IMR-90 (cell line): ENCODE data around the gene IRGQ. TPM values are rescaled to one million over a fixed set of nuclear protein-coding genes. Genes with fewer than 3 reads are reported as not detected.

Experiments
- ATAC-seq: fragments of 200-7000 bp; cut with Tn5 transposase; 2 replicates; pipeline ENCODE4 v1.9.1; 2020; ENCODE audit warnings: low read depth, mild to moderate bottlenecking, moderate library complexity
- BruUV-seq: library from RNA; stranded (reverse); fragments of 400-500 nt; replicated peaks from 2 replicates; lab custom pipeline; 2021; lab: Mats Ljungman, UMichigan
- CTCF ChIA-PET: fragments of 300-600 bp; formaldehyde crosslinking; extraction: SDS; loops from one replicate; lab custom pipeline; 2021; ENCODE audit warnings: antibody characterized with exemption; lab: Yijun Ruan, JAX
- POLR2A ChIA-PET: fragments of 300-600 bp; sonication (Branson Sonifier 250); formaldehyde crosslinking; loops from one replicate; lab custom pipeline; 2022; ENCODE audit warnings: antibody characterized with exemption; ENCODE audit not compliant: unreplicated experiment; lab: Charles Lee
- DNase-seq: peaks from one replicate; pipeline ENCODE4 v3.0.0; 2013
- H2AFZ ChIP-seq: replicated peaks from 2 replicates; pipeline ENCODE3; 2013; ENCODE audit warnings: low read length, mild to moderate bottlenecking; ENCODE audit not compliant: poor library complexity
- H2AK5ac ChIP-seq: 2 replicates; pipeline ENCODE4 v1.6.1; 2013; ENCODE audit warnings: low read depth, low read length, inconsistent platforms
- H2AK9ac ChIP-seq: replicated peaks from 2 replicates; pipeline ENCODE3; 2013; ENCODE audit warnings: mild to moderate bottlenecking, low read depth, low read length, moderate library complexity; ENCODE audit not compliant: poor library complexity
- H2BK120ac ChIP-seq: 2 replicates; pipeline ENCODE4 v1.6.1; 2013; ENCODE audit warnings: low read depth, low read length, inconsistent platforms
- H2BK15ac ChIP-seq: 3 replicates; pipeline ENCODE4 v1.6.1; 2013; ENCODE audit warnings: low read depth, low read length, inconsistent platforms
- H2BK20ac ChIP-seq: 2 replicates; pipeline ENCODE4 v1.6.1; 2013; ENCODE audit warnings: low read depth, mild to moderate bottlenecking, inconsistent platforms, low read length, moderate library complexity
- H2BK5ac ChIP-seq: 2 replicates; pipeline ENCODE4 v1.6.1; 2013; ENCODE audit warnings: mild to moderate bottlenecking, low read depth, low read length, inconsistent platforms; ENCODE audit not compliant: poor library complexity, severe bottlenecking
- H3K14ac ChIP-seq: replicated peaks from 2 replicates; pipeline ENCODE4 v1.6.1; 2013; ENCODE audit warnings: low read depth, low read length, inconsistent platforms
- H3K18ac ChIP-seq: 2 replicates; pipeline ENCODE4 v1.6.1; 2013; ENCODE audit warnings: low read depth, low read length, control low read depth
- H3K23ac ChIP-seq: 2 replicates; pipeline ENCODE4 v1.6.1; 2013; ENCODE audit warnings: low read depth, low read length, inconsistent platforms
- H3K27ac ChIP-seq: 2 replicates; pipeline ENCODE4 v1.5.1; 2013; ENCODE audit warnings: mild to moderate bottlenecking, control low read depth, low read length; ENCODE audit not compliant: insufficient read depth
- H3K27me3 ChIP-seq: 2 replicates; pipeline ENCODE4 v1.6.1; 2013; ENCODE audit warnings: low read length; ENCODE audit not compliant: control insufficient read depth, insufficient read depth
- H3K36me3 ChIP-seq: 2 replicates; pipeline ENCODE4 v1.6.1; 2013; ENCODE audit warnings: low read length, mixed read lengths; ENCODE audit not compliant: control insufficient read depth, insufficient read depth
- H3K4ac ChIP-seq: 2 replicates; pipeline ENCODE4 v1.6.1; 2013; ENCODE audit warnings: low read depth, low read length, inconsistent platforms
- H3K4me1 ChIP-seq: 2 replicates; pipeline ENCODE4 v1.6.1; 2013; ENCODE audit warnings: low read length, mixed read lengths; ENCODE audit not compliant: control insufficient read depth, insufficient read depth
- H3K4me2 ChIP-seq: 2 replicates; pipeline ENCODE4 v1.6.1; 2013; ENCODE audit warnings: low read depth, mild to moderate bottlenecking, control low read depth, low read length, moderate library complexity
- H3K4me3 ChIP-seq: 2 replicates; pipeline ENCODE4 v1.5.1; 2013; ENCODE audit warnings: low read depth, mild to moderate bottlenecking, control low read depth, low read length, moderate library complexity; ENCODE audit not compliant: insufficient read depth
- H3K56ac ChIP-seq: 2 replicates; pipeline ENCODE4 v1.6.1; 2013; ENCODE audit warnings: low read length, inconsistent platforms; ENCODE audit not compliant: insufficient read depth; ENCODE audit errors: extremely low read depth
- H3K79me1 ChIP-seq, 2 experiments: 2 replicates each; pipeline ENCODE4 v1.6.1; 2013; ENCODE audit warnings: low read length in 2 of 2, inconsistent platforms in 1 of 2, low read depth in 1 of 2
- H3K9ac ChIP-seq: 2 replicates; pipeline ENCODE4 v1.6.1; 2013; ENCODE audit warnings: low read depth, low read length, control low read depth
- H3K9me1 ChIP-seq: 2 replicates; pipeline ENCODE4 v1.6.1; 2013; ENCODE audit warnings: low read length, inconsistent platforms; ENCODE audit not compliant: insufficient read depth
- H3K9me3 ChIP-seq: 2 replicates; pipeline ENCODE4 v1.6.1; 2013; ENCODE audit warnings: low read length; ENCODE audit not compliant: control insufficient read depth, insufficient read depth
- H4K20me1 ChIP-seq: 2 replicates; pipeline ENCODE4 v1.6.1; 2013; ENCODE audit warnings: low read length, inconsistent platforms; ENCODE audit not compliant: insufficient read depth
- H4K5ac ChIP-seq: 2 replicates; pipeline ENCODE4 v1.6.1; 2013; ENCODE audit warnings: mild to moderate bottlenecking, low read depth, low read length, control low read depth
- H4K8ac ChIP-seq, 2 experiments: 2 replicates each; pipeline ENCODE4 v1.6.1; 2013; ENCODE audit warnings: low read depth in 2 of 2, low read length in 2 of 2, control low read depth in 1 of 2, inconsistent platforms in 1 of 2
- H4K91ac ChIP-seq: 2 replicates; pipeline ENCODE4 v1.6.1; 2013; ENCODE audit warnings: low read depth, low read length, inconsistent platforms; ENCODE audit not compliant: insufficient read depth
- FOS ChIP-seq: fragments of 150-350 bp; IDR thresholded peaks from 2 replicates; pipeline ENCODE4 v1.6.1; 2016; ENCODE audit warnings: low read depth, low read length
- WGBS, 2 experiments: methylation state at CpG; one replicate each; pipeline versions ENCODE4 v1.1.5 to v1.1.7; 2013; ENCODE audit warnings: missing lambda C conversion rate in 2 of 2; ENCODE audit not compliant: insufficient read length in 1 of 2; ENCODE audit errors: extremely low coverage in 2 of 2; 5-methylcytosine and 5-hydroxymethylcytosine counted together
- dilution Hi-C: fragments of 300-500 bp; cut with HindIII; formaldehyde crosslinking; loops from one replicate; pipeline ENCODE4 v1.14.3; 2018; ENCODE audit warnings: low sequenced_read_pairs; ENCODE audit not compliant: unreplicated experiment
- in situ Hi-C: fragments of 300-500 bp; cut with MboI; formaldehyde crosslinking; loops from 3 replicates; pipeline ENCODE4 v1.14.3; 2019; ENCODE audit warnings: low sequenced_read_pairs, inconsistent platforms, mixed read lengths
- intact Hi-C: fragments of 100-400 bp; cut with micrococcal nuclease; formaldehyde crosslinking; loops from 2 replicates; pipeline ENCODE4 v1.10.0; 2022
- polyA plus RNA-seq, 3 experiments: library from polyadenylated mRNA; depleted of rRNA; stranded (reverse); fragments of >200 nt; gene quantifications; 2 replicates each; pipeline ENCODE4 v1.2.3, GENCODE V29; 2012; ENCODE audit warnings: low replicate concordance in 1 of 3
- total RNA-seq: library from RNA; depleted of rRNA; stranded (reverse); fragments of >200 nt; gene quantifications from 2 replicates; pipeline ENCODE4 v1.2.3, GENCODE V29; 2012

The IRGQ gene
- total and polyA plus RNA-seq, 2 of the 4 experiments (the other 2 are of a cell fraction) = 9.0 to 9.9 TPM

DNA sequence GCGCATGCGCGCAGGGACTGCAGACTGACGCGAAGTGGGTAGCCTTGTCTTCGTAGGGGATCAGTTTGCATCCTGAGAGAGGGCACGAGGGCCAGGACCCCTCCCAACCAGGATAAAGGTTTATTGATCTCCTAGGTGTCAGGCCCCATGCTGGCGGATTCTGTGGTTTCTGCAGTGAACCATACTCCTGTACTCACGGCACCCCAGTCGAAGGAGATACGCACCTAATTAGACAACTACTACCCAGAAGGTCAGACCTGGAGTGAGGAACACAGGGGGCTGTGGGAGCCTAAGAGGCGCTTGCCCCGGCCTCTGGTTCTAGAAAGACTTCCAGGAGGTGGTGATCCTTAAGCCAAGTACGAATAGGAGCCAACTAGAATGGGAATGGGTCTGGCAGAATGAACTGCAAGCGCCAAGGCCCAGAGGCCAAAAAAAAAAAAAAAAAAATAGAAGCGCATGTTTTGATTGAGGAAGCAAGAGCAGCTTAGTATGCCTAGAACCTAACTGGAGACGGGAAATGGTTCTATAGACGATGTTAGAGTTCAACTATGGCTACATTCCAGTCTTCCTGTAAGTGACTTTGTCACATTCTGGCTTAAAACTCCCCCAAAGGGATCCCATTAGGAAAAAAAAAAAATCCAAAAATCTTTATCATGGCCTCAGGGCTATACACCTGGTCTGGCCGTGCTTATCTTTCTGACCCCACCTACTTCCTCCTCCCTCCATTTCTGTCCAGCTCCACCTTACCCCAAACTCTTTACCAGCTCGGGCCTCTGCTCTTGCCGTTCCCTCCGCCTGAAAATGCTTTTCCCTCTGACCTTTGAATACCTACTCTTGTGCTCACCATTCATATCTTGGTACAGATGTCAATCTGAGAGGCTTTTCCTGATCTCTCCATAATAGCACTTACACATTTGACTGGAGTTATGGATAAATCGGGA lies 24.4 kb upstream of the IRGQ start:
- WGBS, 2 experiments = 16% methylated on average over 7 of the region's 23 CpGs; no CpG with 5 or more reads in 1 of the 2 experiments
- no peak for TF ChIP-seq FOS
- H2BK5ac ChIP-seq = peak overlapping the region; percentile 10
- H2BK20ac ChIP-seq = no peak overlapping the region
- no peak overlapping the region; the same call in 1 of the 2 replicates for H3K23ac ChIP-seq
- intact Hi-C loops (no loop called here), in situ Hi-C loops (no loop called here), dilution Hi-C loops (no loop called here)
- H3K9ac ChIP-seq = peak overlapping the region; percentile 61
- peak overlapping the region; percentile 77 for H3K27ac ChIP-seq
- no peak overlapping the region for H2BK120ac ChIP-seq
- peak overlapping the region; percentile 60 for H3K4ac ChIP-seq
- peaks cover 7% of the 10 kb centered on the region for H3K9me1 ChIP-seq
- no peaks in the 10 kb centered on the region for H3K27me3 ChIP-seq
- peak overlapping the region; percentile 99 for H2AFZ ChIP-seq
- H2BK15ac ChIP-seq = no peak overlapping the region
- H3K9me3 ChIP-seq = no peaks in the 10 kb centered on the region
- H3K36me3 ChIP-seq = no peaks in the 10 kb centered on the region
- H3K4me1 ChIP-seq = peaks cover 6% of the 10 kb centered on the region
- peak overlapping the region; percentile 29; the same call in 1 of the 2 replicates for H3K56ac ChIP-seq
- ATAC-seq (no peak), DNase-seq (no peak)
- H2AK9ac ChIP-seq = peak overlapping the region; percentile 77
- H4K91ac ChIP-seq = peak overlapping the region; percentile 49; the same call in 1 of the 2 replicates
- no peaks in the 10 kb centered on the region for H4K20me1 ChIP-seq
- ChIA-PET POLR2A (no interaction called here), CTCF (no interaction called here)
- peak overlapping the region; percentile 99 for H4K8ac ChIP-seq
- peak overlapping the region; percentile 81 for H4K5ac ChIP-seq
- H3K14ac ChIP-seq = peak overlapping the region; percentile 81
- peaks cover 32 to 48% of the 10 kb centered on the region in 2 experiments for H3K79me1 ChIP-seq
- peak overlapping the region; percentile 66 for H3K4me3 ChIP-seq
- BruUV-seq = no TSS peak
- H2AK5ac ChIP-seq = peak overlapping the region; percentile 18; the same call in 1 of the 2 replicates
- H3K18ac ChIP-seq = no peak overlapping the region
- H3K4me2 ChIP-seq = peak overlapping the region; percentile 97
